ENCODE measurements around the gene DDX24. TPM values are rescaled to one million over a fixed set of nuclear protein-coding genes. Genes with fewer than 3 reads are reported as not detected.

DDX24 gene
- total and polyA plus RNA-seq, 9 of the 15 experiments (the other 6 are each of a cell fraction or from before 2014, with no cell fraction given): 82.4 to 175 (median 122) TPM

DNA sequence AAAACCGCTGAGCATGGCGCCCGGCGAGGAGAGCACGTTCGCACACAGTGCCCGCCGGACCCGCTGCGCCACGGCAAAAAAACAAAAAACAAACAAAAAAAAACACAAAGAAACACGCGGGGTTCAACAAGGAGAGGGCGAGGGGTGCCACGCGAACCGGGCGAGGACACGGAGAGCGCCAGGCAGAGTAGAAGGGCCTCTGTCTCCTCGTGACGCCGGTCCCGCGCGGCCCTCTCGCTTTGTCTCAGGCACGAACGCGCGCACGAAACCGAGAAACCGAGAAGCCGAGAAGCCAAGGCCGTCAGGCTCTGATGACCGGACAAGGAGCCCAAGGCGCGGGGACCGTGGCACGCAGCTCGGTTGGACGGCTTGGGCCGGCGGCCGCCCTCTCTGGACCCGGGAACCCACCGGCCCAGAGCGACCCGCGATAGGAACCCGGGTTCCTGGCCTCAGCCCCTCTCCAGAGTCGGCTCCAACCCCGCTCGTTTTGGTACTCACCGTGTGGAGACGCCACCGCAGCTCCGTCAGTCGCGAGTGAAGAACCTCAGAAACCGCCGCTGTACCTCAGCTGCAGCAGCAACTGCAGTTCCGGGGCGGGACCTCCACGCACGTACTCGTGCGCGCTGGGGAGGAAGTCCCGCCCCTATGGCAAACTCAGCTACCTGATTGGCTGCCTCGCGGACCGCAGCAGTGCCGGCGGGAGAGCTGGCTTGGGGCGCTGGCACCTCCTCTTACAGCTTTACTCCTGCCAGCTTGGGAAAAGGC lies at the start of gene DDX24, which contains the start of gene IFI27L1 (continued):
- TF ChIP-seq DDX20 (tag; IDR thresholded peaks at IDR 0.05; ENCODE audit: low read depth) (no peak), NFIX (CRISPR knock-in tag; IDR thresholded peaks at IDR 0.05; ENCODE audit: low read depth) (no peak), RBBP5 (IDR thresholded peaks at IDR 0.05; ENCODE audit: borderline replicate concordance, insufficient read depth, low read length, poor library complexity, severe bottlenecking) (peak; percentile 71), RBM22 (IDR thresholded peaks at IDR 0.05; ENCODE audit: low read depth, low read length, poor library complexity, severe bottlenecking) (peak; percentile 42), BRCA1 (IDR thresholded peaks at IDR 0.05) (no peak), BRCA1 (CRISPR knock-in tag; IDR thresholded peaks at IDR 0.05) (no peak), IRF2 (CRISPR knock-in tag; IDR thresholded peaks at IDR 0.05) (no peak), HMG20B (CRISPR knock-in tag; IDR thresholded peaks at IDR 0.05) (no peak), CHCHD3 (CRISPR knock-in tag; IDR thresholded peaks at IDR 0.05) (no peak), NBN (IDR thresholded peaks at IDR 0.05; ENCODE audit: low read depth) (no peak), MCM5 (IDR thresholded peaks at IDR 0.05; ENCODE audit: low read depth) (no peak), ZNF764 (CRISPR knock-in tag; IDR thresholded peaks at IDR 0.05; ENCODE audit: low read depth) (no peak), ZNF274 (IDR thresholded peaks at IDR 0.05; ENCODE audit: borderline replicate concordance, low read depth, low read length) (no peak), JUN (IDR thresholded peaks at IDR 0.05; ENCODE audit: borderline replicate concordance, low read depth, low read length) (no peak), JUN (CRISPR knock-in tag; IDR thresholded peaks at IDR 0.05; ENCODE audit: borderline replicate concordance) (no peak), NCOR1 (IDR thresholded peaks at IDR 0.05) (no peak)
- TF ChIP-seq, protein P1, sequence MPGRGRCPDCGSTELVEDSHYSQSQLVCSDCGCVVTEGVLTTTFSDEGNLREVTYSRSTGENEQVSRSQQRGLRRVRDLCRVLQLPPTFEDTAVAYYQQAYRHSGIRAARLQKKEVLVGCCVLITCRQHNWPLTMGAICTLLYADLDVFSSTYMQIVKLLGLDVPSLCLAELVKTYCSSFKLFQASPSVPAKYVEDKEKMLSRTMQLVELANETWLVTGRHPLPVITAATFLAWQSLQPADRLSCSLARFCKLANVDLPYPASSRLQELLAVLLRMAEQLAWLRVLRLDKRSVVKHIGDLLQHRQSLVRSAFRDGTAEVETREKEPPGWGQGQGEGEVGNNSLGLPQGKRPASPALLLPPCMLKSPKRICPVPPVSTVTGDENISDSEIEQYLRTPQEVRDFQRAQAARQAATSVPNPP (IDR thresholded peaks at IDR 0.05; ENCODE audit: borderline replicate concordance, insufficient read depth, insufficient read length): no peak
- TF ChIP-seq, protein P2, sequence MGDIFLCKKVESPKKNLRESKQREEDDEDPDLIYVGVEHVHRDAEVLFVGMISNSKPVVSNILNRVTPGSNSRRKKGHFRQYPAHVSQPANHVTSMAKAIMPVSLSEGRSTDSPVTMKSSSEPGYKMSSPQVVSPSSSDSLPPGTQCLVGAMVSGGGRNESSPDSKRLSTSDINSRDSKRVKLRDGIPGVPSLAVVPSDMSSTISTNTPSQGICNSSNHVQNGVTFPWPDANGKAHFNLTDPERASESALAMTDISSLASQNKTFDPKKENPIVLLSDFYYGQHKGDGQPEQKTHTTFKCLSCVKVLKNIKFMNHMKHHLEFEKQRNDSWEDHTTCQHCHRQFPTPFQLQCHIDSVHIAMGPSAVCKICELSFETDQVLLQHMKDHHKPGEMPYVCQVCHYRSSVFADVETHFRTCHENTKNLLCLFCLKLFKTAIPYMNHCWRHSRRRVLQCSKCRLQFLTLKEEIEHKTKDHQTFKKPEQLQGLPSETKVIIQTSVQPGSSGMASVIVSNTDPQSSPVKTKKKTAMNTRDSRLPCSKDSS (IDR thresholded peaks at IDR 0.05; ENCODE audit: low read depth, partially characterized antibody): no peak
- TF ChIP-seq, protein P3, sequence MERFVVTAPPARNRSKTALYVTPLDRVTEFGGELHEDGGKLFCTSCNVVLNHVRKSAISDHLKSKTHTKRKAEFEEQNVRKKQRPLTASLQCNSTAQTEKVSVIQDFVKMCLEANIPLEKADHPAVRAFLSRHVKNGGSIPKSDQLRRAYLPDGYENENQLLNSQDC (CRISPR knock-in tag; IDR thresholded peaks at IDR 0.05): no peak
- TF ChIP-seq, protein P4, sequence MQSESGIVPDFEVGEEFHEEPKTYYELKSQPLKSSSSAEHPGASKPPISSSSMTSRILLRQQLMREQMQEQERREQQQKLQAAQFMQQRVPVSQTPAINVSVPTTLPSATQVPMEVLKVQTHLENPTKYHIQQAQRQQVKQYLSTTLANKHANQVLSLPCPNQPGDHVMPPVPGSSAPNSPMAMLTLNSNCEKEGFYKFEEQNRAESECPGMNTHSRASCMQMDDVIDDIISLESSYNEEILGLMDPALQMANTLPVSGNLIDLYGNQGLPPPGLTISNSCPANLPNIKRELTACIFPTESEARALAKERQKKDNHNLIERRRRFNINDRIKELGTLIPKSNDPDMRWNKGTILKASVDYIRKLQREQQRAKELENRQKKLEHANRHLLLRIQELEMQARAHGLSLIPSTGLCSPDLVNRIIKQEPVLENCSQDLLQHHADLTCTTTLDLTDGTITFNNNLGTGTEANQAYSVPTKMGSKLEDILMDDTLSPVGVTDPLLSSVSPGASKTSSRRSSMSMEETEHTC (IDR thresholded peaks at IDR 0.05): no peak
